Retina (tissue), 1 donor: ENCODE data around the gene TENM4.
"Not testable (repeated sequence)": the region's sequence is repeated elsewhere in the genome, so short reads cannot be mapped to it uniquely, and the experiment has no call there.

Experiments
- DNase-seq: peaks from one replicate; pipeline ENCODE4 v3.0.0-alpha.2; 2016

TENM4 gene

GRCh38 chr11:79241205-79241851 lies 199.5 kb downstream of the TENM4 start:
- DNase-seq: peak; percentile 56

- no peak for DNase-seq
Observed at GRCh38 chr11:79237703-79238102, 203.1 kb downstream of the TENM4 start.

GRCh38 chr11:79237091-79237490 lies 203.7 kb downstream of the TENM4 start:
- DNase-seq: no peak

- DNase-seq: no peak
Observed at GRCh38 chr11:79236541-79236971, 204.3 kb downstream of the TENM4 start.

- DNase-seq: no peak
Observed at GRCh38 chr11:79235696-79236095, 205.1 kb downstream of the TENM4 start.

GRCh38 chr11:79232346-79232745 lies 208.5 kb downstream of the TENM4 start:
- DNase-seq: no peak

GRCh38 chr11:79229047-79229446 lies 211.8 kb downstream of the TENM4 start:
- no peak for DNase-seq

- peak; percentile 57 for DNase-seq
Observed at GRCh38 chr11:79227767-79228755, 212.8 kb downstream of the TENM4 start.

GRCh38 chr11:79227308-79227707 lies 213.5 kb downstream of the TENM4 start:
- no peak for DNase-seq

GRCh38 chr11:79226126-79226525 lies 214.7 kb downstream of the TENM4 start:
- no peak for DNase-seq

- DNase-seq: not testable (repeated sequence)
Observed at GRCh38 chr11:79222163-79222562, 218.7 kb downstream of the TENM4 start.

GRCh38 chr11:79221444-79222130 lies 219.2 kb downstream of the TENM4 start:
- no peak for DNase-seq

- DNase-seq: no peak
Observed at GRCh38 chr11:79220171-79220570, 220.7 kb downstream of the TENM4 start.

- no peak for DNase-seq
Observed at GRCh38 chr11:79219186-79220045, 221.4 kb downstream of the TENM4 start.

- DNase-seq: no peak
Observed at GRCh38 chr11:79212741-79213190, 228.1 kb downstream of the TENM4 start.

GRCh38 chr11:79209540-79210266 lies 231.1 kb downstream of the TENM4 start:
- DNase-seq: no peak

GRCh38 chr11:79208126-79208525 lies 232.7 kb downstream of the TENM4 start:
- no peak for DNase-seq

- DNase-seq: no peak
Observed at GRCh38 chr11:79206951-79207350, 233.9 kb downstream of the TENM4 start.

- no peak for DNase-seq
Observed at GRCh38 chr11:79205786-79206185, 235.0 kb downstream of the TENM4 start.

GRCh38 chr11:79201677-79202347 lies 239.0 kb downstream of the TENM4 start:
- no peak for DNase-seq
